ENCODE data around the gene ENO1. TPM values are rescaled to one million over a fixed set of nuclear protein-coding genes. Genes with fewer than 3 reads are reported as not detected.
"Not testable (repeated sequence)": the region's sequence is repeated elsewhere in the genome, so short reads cannot be mapped to it uniquely, and the experiment has no call there.

The ENO1 gene
- total RNA-seq, 2 donors from 2014 or later = 386 to 423 TPM

- WGBS = 60% methylated on average over 14 of the region's 14 CpGs
- no peak overlapping the region for H3K27ac ChIP-seq
Observed at GRCh38 chr1:8835941-8836643, 42.4 kb downstream of the ENO1 start.

GRCh38 chr1:8831340-8831739 lies 47.1 kb downstream of the ENO1 start:
- intact Hi-C loops (cut with DNase I) = no loop called here
- no peaks in the 10 kb centered on the region for H3K9me3 ChIP-seq
- no peaks in the 10 kb centered on the region for H3K27me3 ChIP-seq (replicated peaks; ENCODE audit: insufficient read depth)
- H3K4me1 ChIP-seq (replicated peaks) = no peaks in the 10 kb centered on the region
- 56% methylated on average over 4 of the region's 4 CpGs for WGBS
- no peak for DNase-seq (ENCODE audit: low spot score)
- H3K36me3 ChIP-seq = no peaks in the 10 kb centered on the region
- no peak overlapping the region for H3K4me3 ChIP-seq
- H3K27ac ChIP-seq = no peak overlapping the region
- TF ChIP-seq CTCF (IDR thresholded peaks at IDR 0.05) (no peak), POLR2A (IDR thresholded peaks at IDR 0.05) (no peak), POLR2AphosphoS5 (IDR thresholded peaks at IDR 0.05) (no peak)

More at GRCh38 chr1:8835941-8836643, 42.4 kb downstream of the ENO1 start:
- H3K4me3 ChIP-seq = no peak overlapping the region
- H3K9me3 ChIP-seq = no peaks in the 10 kb centered on the region
- intact Hi-C loops (cut with DNase I) = no loop called here
- no peaks in the 10 kb centered on the region for H3K27me3 ChIP-seq (replicated peaks; ENCODE audit: insufficient read depth)
- TF ChIP-seq CTCF (IDR thresholded peaks at IDR 0.05) = no peak
- no peak for TF ChIP-seq POLR2A (IDR thresholded peaks at IDR 0.05)
- no peak for TF ChIP-seq POLR2AphosphoS5 (IDR thresholded peaks at IDR 0.05)
- H3K4me1 ChIP-seq (replicated peaks) = no peaks in the 10 kb centered on the region
- no peaks in the 10 kb centered on the region for H3K36me3 ChIP-seq
- no peak for DNase-seq (ENCODE audit: low spot score)

GRCh38 chr1:8830732-8831131 lies 47.8 kb downstream of the ENO1 start:
- whole genome bisulfite sequencing = 86% methylated on average over 10 of the region's 10 CpGs
- H3K9me3 ChIP-seq; H3K4me3 ChIP-seq; H3K36me3 ChIP-seq; DNase-seq (ENCODE audit: low spot score); H3K27me3 ChIP-seq (replicated peaks; ENCODE audit: insufficient read depth); H3K4me1 ChIP-seq (replicated peaks); H3K27ac ChIP-seq; intact Hi-C loops (cut with DNase I): not testable (repeated sequence)

- Histone ChIP-seq H3K9me3 (no peaks in the 10 kb centered on the region), H3K36me3 (no peaks in the 10 kb centered on the region), H3K4me3 (no peak overlapping the region), H3K27ac (no peak overlapping the region), H3K27me3 (replicated peaks; ENCODE audit: insufficient read depth) (no peaks in the 10 kb centered on the region), H3K4me1 (replicated peaks) (peaks cover 3% of the 10 kb centered on the region)
- 78% methylated on average over 10 of the region's 10 CpGs for WGBS
- TF ChIP-seq POLR2AphosphoS5 (IDR thresholded peaks at IDR 0.05) (no peak), CTCF (IDR thresholded peaks at IDR 0.05) (no peak), POLR2A (IDR thresholded peaks at IDR 0.05) (no peak)
- DNase-seq (ENCODE audit: low spot score) = no peak
- intact Hi-C loops (cut with DNase I) = no loop called here
Observed at GRCh38 chr1:8825985-8826481, 52.5 kb downstream of the ENO1 start.

GRCh38 chr1:8823295-8823664 lies 55.2 kb downstream of the ENO1 start:
- DNase-seq (ENCODE audit: low spot score) = no peak
- Histone ChIP-seq H3K27me3 (replicated peaks; ENCODE audit: insufficient read depth) (no peaks in the 10 kb centered on the region), H3K9me3 (no peaks in the 10 kb centered on the region), H3K36me3 (no peaks in the 10 kb centered on the region), H3K4me1 (replicated peaks) (peaks cover 3% of the 10 kb centered on the region), H3K27ac (no peak overlapping the region), H3K4me3 (no peak overlapping the region)
- 71% methylated on average over 6 of the region's 6 CpGs for WGBS
- intact Hi-C loops (cut with DNase I) = no loop called here
- TF ChIP-seq POLR2A (IDR thresholded peaks at IDR 0.05) = no peak
- no peak for TF ChIP-seq POLR2AphosphoS5 (IDR thresholded peaks at IDR 0.05)
- TF ChIP-seq CTCF (IDR thresholded peaks at IDR 0.05) = no peak

Measured in prostate gland (tissue), 2 donors.